Left lobe of liver (tissue), 2 donors: ENCODE measurements around the gene WWOX. TPM values are rescaled to one million over a fixed set of nuclear protein-coding genes. Genes with fewer than 3 reads are reported as not detected.

Experiments
- ATAC-seq: fragments of 200-7000 bp; cut with Tn5 transposase; one replicate; pipeline ENCODE4 v1.9.1; 2020; ENCODE audit warnings: mild to moderate bottlenecking, moderate library complexity
- DNase-seq: peaks from one replicate; pipeline ENCODE4 v3.0.0-alpha.2; 2020; ENCODE audit warnings: low spot score
- total RNA-seq: library from RNA; stranded (reverse); gene quantifications from one replicate; pipeline ENCODE4 v1.2.1, GENCODE V29; 2021
- donor health status: DM: no; HTN: no; CAD: no; lungs with moderate emphysema.
- donor health status: DM: no; HTN: yes; CAD: no.

The WWOX gene
- total RNA-seq, 1 donor from 2014 or later: 15.1 TPM

DNA sequence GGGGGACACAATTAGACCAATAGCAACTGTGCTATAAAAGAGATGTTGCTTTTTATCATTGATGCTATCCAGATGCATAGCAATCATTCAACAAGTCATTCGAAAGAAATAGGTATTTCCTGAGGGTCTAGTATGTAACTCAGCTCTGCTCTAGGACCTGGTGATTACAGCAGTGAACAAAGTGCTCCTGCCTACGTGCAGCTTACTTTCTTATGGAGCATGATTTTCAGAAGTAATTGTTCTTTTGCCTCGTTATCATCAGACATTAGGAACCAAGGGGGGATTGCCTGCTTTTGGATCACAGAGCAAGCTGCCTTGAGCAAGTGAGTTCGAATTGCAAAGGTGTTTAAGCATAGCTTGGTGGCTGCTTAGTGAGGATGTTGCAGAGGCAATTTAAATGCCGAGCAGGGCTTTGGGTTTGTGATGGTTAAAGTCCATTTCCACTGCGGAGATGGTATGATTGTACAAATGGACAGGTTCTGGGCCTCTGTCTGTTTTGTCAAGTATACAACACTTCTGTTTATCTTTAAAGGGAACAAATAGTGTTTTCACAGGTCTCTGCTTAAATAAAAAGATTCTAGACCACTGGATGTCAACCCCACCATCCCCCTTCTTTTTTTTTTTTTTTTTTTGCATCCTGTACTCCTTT, 41.5 kb downstream of the WWOX start:
- DNase-seq (no peak), ATAC-seq (peak; percentile 66)

- no peak for ATAC-seq
- DNase-seq: no peak
Measured at GRCh38 chr16:78142788-78143187, 43.3 kb downstream of the WWOX start.

- ATAC-seq (no peak), DNase-seq (no peak)
Measured at GRCh38 chr16:78146807-78147206, 47.4 kb downstream of the WWOX start.

GRCh38 chr16:78147911-78148401, 48.5 kb downstream of the WWOX start:
- DNase-seq (no peak), ATAC-seq (no peak)

DNA sequence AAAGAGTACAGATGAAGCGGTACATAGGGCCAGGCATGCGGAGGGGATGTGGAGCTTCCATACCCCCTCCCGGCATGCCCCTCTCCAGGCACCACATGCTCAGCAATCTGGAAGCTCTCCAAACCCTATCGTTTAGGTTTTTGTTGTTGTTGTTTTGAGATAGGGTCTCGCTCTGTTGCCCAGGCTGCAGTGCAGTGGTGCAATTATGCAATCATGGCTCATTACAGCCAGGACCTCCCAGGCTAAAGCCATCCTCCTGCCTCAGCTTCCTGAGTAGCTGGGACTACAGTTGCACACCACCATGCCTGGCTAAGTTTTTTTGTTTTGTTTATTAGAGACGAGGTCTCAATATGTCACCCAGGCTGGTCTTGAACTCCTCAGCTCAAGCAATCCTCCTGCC, 50.8 kb downstream of the WWOX start:
- ATAC-seq (no peak), DNase-seq (no peak)

- ATAC-seq: no peak
- DNase-seq: no peak
Measured at GRCh38 chr16:78154729-78155461, 55.4 kb downstream of the WWOX start.

DNA sequence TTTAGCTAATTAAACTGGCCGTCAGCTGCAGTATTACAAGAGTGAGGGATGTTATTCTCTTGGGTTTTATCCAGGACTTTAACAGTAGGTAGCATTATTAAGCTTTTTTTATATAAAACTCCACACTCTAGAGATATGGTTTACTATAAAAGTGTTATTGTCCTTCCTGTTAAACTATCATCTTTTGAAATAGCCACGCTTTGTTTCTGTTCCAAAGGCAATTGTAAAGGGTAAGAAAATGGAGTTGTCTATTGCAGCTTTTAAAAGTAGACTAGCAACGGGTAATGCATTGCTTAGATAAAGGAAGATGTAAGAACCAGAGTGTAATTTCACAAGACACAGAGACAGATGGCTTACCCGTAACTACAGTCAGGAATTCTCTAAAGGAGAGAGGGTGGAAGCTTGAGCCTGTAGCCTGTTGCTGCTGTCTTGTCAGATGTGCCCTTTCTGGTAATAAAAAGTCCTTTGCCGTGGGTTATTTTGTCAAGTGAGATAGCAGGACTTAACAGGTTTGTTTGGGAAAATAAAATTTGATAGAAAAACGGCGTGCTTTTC, 56.4 kb downstream of the WWOX start:
- ATAC-seq (no peak), DNase-seq (no peak)

GRCh38 chr16:78161023-78161729, 61.7 kb downstream of the WWOX start:
- no peak for ATAC-seq
- DNase-seq: no peak

DNA sequence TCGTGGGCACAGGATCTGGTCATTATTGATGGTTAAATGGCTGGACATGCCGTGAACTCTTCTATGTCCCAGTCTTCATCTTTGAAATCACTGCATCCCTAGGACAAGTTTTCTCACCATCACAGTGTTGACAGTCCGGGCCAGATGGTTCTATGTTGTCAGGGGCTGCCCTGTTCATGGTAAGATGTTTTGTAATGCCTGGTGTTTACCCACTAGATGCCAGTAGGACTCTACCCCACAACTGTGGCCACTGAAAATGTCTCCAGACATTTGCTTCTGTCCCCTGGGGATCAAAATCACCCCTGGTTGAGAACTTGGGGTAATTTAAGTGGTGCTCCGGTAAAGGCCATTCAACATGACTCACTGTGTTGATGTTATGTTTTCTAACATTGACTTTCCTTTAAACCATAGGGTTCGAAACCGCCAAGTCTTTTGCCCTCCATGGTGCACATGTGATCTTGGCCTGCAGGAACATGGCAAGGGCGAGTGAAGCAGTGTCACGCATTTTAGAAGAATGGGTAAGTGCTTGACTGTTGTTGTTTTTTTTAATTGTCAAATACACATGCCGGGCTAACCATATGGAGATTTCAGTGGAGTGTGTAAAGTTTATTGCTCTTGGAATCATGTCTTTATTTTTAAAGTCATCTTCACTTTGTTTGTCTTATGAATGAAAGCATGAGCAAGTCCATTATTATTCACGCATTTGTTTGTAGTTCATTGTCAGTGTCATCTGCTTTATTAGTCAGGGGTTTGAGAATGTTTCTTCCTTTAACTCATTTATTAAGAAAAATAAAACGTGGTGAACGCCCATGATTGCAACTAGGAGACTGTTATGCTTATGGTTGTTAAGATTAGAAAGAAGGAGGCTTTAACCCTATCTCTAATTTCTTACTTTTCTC, 64.6 kb downstream of the WWOX start:
- no peak for DNase-seq
- no peak for ATAC-seq

GRCh38 chr16:78170494-78170933, 71.1 kb downstream of the WWOX start:
- DNase-seq: no peak
- ATAC-seq: no peak

DNA sequence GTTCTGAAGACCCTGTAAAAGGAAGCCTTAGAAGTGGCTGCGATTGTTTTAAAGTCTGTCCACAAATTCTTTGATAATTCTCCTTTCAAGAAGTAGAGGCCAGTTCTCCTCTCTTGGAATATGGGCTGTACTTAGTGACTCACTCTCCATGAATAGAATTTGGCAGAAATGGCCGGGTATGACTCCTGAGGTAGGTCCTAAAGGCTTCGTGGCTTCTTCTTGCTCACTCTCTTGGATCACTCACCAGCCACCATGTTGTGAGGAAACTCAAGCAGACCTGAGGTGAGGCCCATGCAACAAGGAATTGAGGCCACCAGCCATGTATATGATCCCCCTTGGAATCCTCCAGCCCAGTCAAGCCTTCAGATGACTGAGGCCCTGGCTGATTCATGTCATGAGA, 75.8 kb downstream of the WWOX start:
- DNase-seq: no peak
- no peak for ATAC-seq

- ATAC-seq: no peak
- no peak for DNase-seq
Measured at GRCh38 chr16:78176435-78176834, 77.0 kb downstream of the WWOX start.

GRCh38 chr16:78177218-78177617, 77.8 kb downstream of the WWOX start:
- ATAC-seq (no peak), DNase-seq (no peak)

GRCh38 chr16:78177987-78178386, 78.5 kb downstream of the WWOX start:
- no peak for DNase-seq
- ATAC-seq: no peak

GRCh38 chr16:78179666-78180065, 80.2 kb downstream of the WWOX start:
- no peak for DNase-seq
- ATAC-seq: no peak

GRCh38 chr16:78180349-78180748, 80.9 kb downstream of the WWOX start:
- DNase-seq: no peak

DNA sequence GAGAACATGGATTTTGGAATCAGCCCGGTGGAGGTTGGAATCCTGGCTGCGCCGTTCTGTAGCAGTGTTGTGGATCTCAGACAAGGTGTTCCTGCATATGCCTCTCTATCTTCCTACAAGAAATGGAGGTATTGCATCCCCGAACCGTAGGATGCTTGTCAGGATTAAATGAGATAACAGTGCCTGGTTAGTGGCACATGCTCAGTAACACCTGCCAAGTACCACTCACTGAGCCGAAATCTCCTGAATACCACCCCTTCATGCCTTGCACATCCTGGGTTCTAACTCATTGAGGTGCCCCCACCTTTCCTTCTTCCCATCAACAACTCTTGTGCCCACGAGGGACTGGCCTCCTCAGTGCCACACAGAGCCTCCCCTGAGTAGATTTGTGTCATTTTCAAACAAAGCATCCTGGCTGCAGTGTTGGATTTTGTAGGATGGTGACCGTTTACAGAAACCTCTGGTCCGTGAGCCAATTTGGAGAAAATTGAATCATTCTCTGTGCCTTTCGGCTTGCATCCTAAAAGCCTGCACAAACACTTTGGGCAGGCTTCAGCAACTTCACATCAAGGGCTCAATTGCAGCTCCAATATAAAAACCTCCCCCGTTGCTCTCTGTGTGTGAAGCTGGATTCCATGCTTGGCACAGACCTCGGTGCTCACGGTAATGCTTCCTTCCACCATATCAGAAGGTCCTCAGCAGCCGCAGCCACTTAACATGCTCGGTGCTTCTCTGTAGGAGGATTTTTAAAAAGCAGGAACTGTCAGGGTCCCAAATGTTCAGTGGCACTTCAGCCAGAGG, 84.2 kb downstream of the WWOX start:
- ATAC-seq (no peak), DNase-seq (no peak)

More at GRCh38 chr16:78180349-78180748, 80.9 kb downstream of the WWOX start:
- ATAC-seq: no peak

- ATAC-seq (no peak), DNase-seq (no peak)
Measured at GRCh38 chr16:78184238-78185183, 85.1 kb downstream of the WWOX start.
